Keratinocyte (primary cell): ENCODE measurements around the gene SCFD2. TPM values are rescaled to one million over a fixed set of nuclear protein-coding genes. Genes with fewer than 3 reads are reported as not detected.

Source experiments
- DNase-seq: peaks from one replicate; pipeline ENCODE4 v3.0.0-alpha.2; 2011; ENCODE audit warnings: low read depth, missing footprints, low spot score
- FAIRE-seq: peaks from 2 replicates; lab custom pipeline; 2011; peaks lifted over from hg19 to GRCh38; lab: Jason Lieb, UNC
- H2AFZ ChIP-seq: 2 replicates; pipeline ENCODE4 v1.6.0; 2012; ENCODE audit warnings: low read length, control low read depth, inconsistent platforms; ENCODE audit not compliant: control insufficient read depth
- H3K27ac ChIP-seq: 2 replicates; pipeline ENCODE4 v1.5.1; 2011; ENCODE audit warnings: low read length; ENCODE audit not compliant: control insufficient read depth, insufficient read depth
- H3K27me3 ChIP-seq: 3 replicates; pipeline ENCODE4 v1.6.0; 2011; ENCODE audit warnings: low read length; ENCODE audit not compliant: control insufficient read depth, insufficient read depth; ENCODE audit errors: extremely low read depth
- H3K36me3 ChIP-seq, 2 experiments: 2 replicates in 1 of 2; 3 replicates in 1 of 2; pipeline ENCODE4 v1.5.1; 2011; ENCODE audit warnings: low read length in 2 of 2, mild to moderate bottlenecking in 1 of 2; ENCODE audit not compliant: control insufficient read depth in 2 of 2, insufficient read depth in 2 of 2; ENCODE audit errors: extremely low read depth in 1 of 2
- H3K4me1 ChIP-seq: 3 replicates; pipeline ENCODE4 v1.5.1; 2011; ENCODE audit warnings: low read length; ENCODE audit not compliant: control insufficient read depth, insufficient read depth; ENCODE audit errors: extremely low read depth
- H3K4me2 ChIP-seq: 3 replicates; pipeline ENCODE4 v1.6.0; 2011; ENCODE audit warnings: low read depth, low read length; ENCODE audit not compliant: control insufficient read depth, insufficient read depth; ENCODE audit errors: extremely low read depth
- H3K4me3 ChIP-seq, 3 experiments: fragments of 200-600 bp in 1 of 3; sonication (generic) in 1 of 3; 2 replicates in 2 of 3; 3 replicates in 1 of 3; pipeline ENCODE4 v1.5.1; 2011 to 2016; ENCODE audit warnings: low read length in 3 of 3, mild to moderate bottlenecking in 3 of 3, control low read depth in 2 of 3, inconsistent platforms in 1 of 3, low read depth in 1 of 3, mixed read lengths in 1 of 3, mixed run types in 1 of 3, moderate library complexity in 1 of 3; ENCODE audit not compliant: control insufficient read depth in 2 of 3, insufficient read depth in 2 of 3; ENCODE audit errors: extremely low read depth in 1 of 3
- H3K79me2 ChIP-seq: 2 replicates; pipeline ENCODE4 v1.6.0; 2012; ENCODE audit warnings: low read length; ENCODE audit not compliant: control insufficient read depth, insufficient read depth
- H3K9ac ChIP-seq: 3 replicates; pipeline ENCODE4 v1.6.0; 2011; ENCODE audit warnings: low read length; ENCODE audit not compliant: control insufficient read depth, insufficient read depth; ENCODE audit errors: extremely low read depth
- H3K9me1 ChIP-seq: 3 replicates; pipeline ENCODE4 v1.6.0; 2011; ENCODE audit warnings: low read length; ENCODE audit not compliant: control insufficient read depth, insufficient read depth; ENCODE audit errors: extremely low read depth
- H3K9me3 ChIP-seq: 2 replicates; pipeline ENCODE4 v1.5.1; 2012; ENCODE audit warnings: low read depth, low read length; ENCODE audit not compliant: control insufficient read depth
- H4K20me1 ChIP-seq: 3 replicates; pipeline ENCODE4 v1.6.0; 2011; ENCODE audit warnings: low read length; ENCODE audit not compliant: control insufficient read depth, insufficient read depth; ENCODE audit errors: extremely low read depth
- CTCF ChIP-seq, 3 experiments: IDR thresholded peaks in 1 of 3; conservative IDR thresholded peaks in 1 of 3; optimal IDR thresholded peaks in 1 of 3; 2 replicates in 2 of 3; 3 replicates in 1 of 3; pipeline versions ENCODE3 to v1.5.1; 2011; ENCODE audit warnings: low read length in 3 of 3, mild to moderate bottlenecking in 3 of 3, moderate library complexity in 2 of 3, control low read depth in 1 of 3, inconsistent platforms in 1 of 3; ENCODE audit not compliant: insufficient read depth in 2 of 3; ENCODE audit errors: extremely low read depth in 1 of 3
- EZH2 ChIP-seq: IDR thresholded peaks from one replicate; pipeline ENCODE4 v1.6.1; 2012; ENCODE audit warnings: inconsistent platforms, mild to moderate bottlenecking, low read length, moderate library complexity
- dilution Hi-C: fragments of 300-500 bp; cut with MboI; formaldehyde crosslinking; loops from one replicate; pipeline ENCODE4 v1.7.0; 2020; ENCODE audit warnings: low sequenced_read_pairs; ENCODE audit not compliant: extremely low pct_ligation_motif_present
- polyA plus RNA-seq, 5 experiments: library from polyadenylated mRNA; depleted of rRNA in 3 of 5; stranded (reverse) in 3 of 5; stranded (forward) in 1 of 5; unstranded in 1 of 5; fragments of >200 nt; gene quantifications; 1 replicate in 1 of 5; 2 replicates in 3 of 5; 3 replicates in 1 of 5; pipeline versions ENCODE4 v1.2.1 to v1.2.3, GENCODE V29; 2011 to 2012; ENCODE audit warnings: missing spikeins in 2 of 5, low read depth in 1 of 5, low replicate concordance in 1 of 5

SCFD2 gene
- polyA plus RNA-seq, 1 donor (not counting 4 experiments of a cell fraction or from before 2014, with no cell fraction given), result 13.9 TPM

- Histone ChIP-seq H3K4me1 (no peaks in the 10 kb centered on the region), H3K9me3 (no peaks in the 10 kb centered on the region), H3K4me2 (no peak overlapping the region), H3K9ac (no peak overlapping the region), H3K4me3 (no peak overlapping the region), H2AFZ (no peak overlapping the region), H3K27ac (no peak overlapping the region), H4K20me1 (no peaks in the 10 kb centered on the region), H3K36me3 (no peaks in the 10 kb centered on the region), H3K27me3 (no peaks in the 10 kb centered on the region), H3K79me2 (no peaks in the 10 kb centered on the region), H3K9me1 (no peaks in the 10 kb centered on the region)
- DNase-seq, result no peak
- FAIRE-seq, result no peak
- dilution Hi-C loops, result no loop called here
- no peak for TF ChIP-seq EZH2
- no peak for TF ChIP-seq CTCF (optimal IDR thresholded peaks at IDR 0.05 in 1 of 3, IDR thresholded peaks at IDR 0.05 in 1 of 3, conservative IDR thresholded peaks at IDR 0.05 in 1 of 3; ENCODE audit: extremely low read depth in 1 of 3, insufficient read depth in 2 of 3, low read length in 3 of 3)
Observed at GRCh38 chr4:53061091-53061850, 304.6 kb downstream of the SCFD2 start.

DNA sequence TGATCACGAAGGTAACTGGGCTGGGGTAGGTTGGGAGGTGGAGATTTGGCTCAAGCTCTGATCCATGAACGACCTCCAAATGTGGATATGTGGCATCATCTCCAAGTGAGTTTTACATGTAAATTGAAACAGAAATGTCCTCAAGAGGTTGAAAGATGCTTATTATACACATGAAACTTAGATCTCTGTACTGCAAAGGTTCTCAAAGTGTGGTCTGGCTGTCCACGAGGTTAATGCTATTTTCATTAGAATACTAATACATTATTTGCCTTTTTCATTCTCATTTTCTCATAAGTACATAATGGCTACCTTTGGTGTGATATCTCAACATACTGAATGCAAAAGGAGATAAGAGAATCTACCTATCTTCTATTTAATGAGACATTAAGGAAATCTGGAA is 305.6 kb downstream of the SCFD2 start:
- H3K9me1 ChIP-seq, result no peaks in the 10 kb centered on the region
- no peaks in the 10 kb centered on the region for H3K27me3 ChIP-seq
- H3K4me2 ChIP-seq, result no peak overlapping the region
- no peaks in the 10 kb centered on the region for H3K79me2 ChIP-seq
- DNase-seq (no peak), FAIRE-seq (peak; percentile 43)
- H3K27ac ChIP-seq, result no peak overlapping the region
- TF ChIP-seq EZH2 (no peak), CTCF (optimal IDR thresholded peaks at IDR 0.05 in 1 of 3, IDR thresholded peaks at IDR 0.05 in 1 of 3, conservative IDR thresholded peaks at IDR 0.05 in 1 of 3; ENCODE audit: extremely low read depth in 1 of 3, insufficient read depth in 2 of 3, low read length in 3 of 3) (no peak)
- no peak overlapping the region for H3K9ac ChIP-seq
- no peaks in the 10 kb centered on the region for H4K20me1 ChIP-seq
- dilution Hi-C loops, result no loop called here
- no peak overlapping the region for H3K4me3 ChIP-seq
- no peaks in the 10 kb centered on the region for H3K9me3 ChIP-seq
- H2AFZ ChIP-seq, result no peak overlapping the region
- H3K4me1 ChIP-seq, result no peaks in the 10 kb centered on the region
- H3K36me3 ChIP-seq, result no peaks in the 10 kb centered on the region
